ENCODE results near the gene NMT1.

NMT1 gene

GRCh38 chr17:45018848-45019711 is 42.0 kb upstream of the NMT1 start:
- H3K4me3 ChIP-seq (ENCODE audit: low read depth, low read length): peak overlapping the region; percentile 22
- TF ChIP-seq, protein P1, sequence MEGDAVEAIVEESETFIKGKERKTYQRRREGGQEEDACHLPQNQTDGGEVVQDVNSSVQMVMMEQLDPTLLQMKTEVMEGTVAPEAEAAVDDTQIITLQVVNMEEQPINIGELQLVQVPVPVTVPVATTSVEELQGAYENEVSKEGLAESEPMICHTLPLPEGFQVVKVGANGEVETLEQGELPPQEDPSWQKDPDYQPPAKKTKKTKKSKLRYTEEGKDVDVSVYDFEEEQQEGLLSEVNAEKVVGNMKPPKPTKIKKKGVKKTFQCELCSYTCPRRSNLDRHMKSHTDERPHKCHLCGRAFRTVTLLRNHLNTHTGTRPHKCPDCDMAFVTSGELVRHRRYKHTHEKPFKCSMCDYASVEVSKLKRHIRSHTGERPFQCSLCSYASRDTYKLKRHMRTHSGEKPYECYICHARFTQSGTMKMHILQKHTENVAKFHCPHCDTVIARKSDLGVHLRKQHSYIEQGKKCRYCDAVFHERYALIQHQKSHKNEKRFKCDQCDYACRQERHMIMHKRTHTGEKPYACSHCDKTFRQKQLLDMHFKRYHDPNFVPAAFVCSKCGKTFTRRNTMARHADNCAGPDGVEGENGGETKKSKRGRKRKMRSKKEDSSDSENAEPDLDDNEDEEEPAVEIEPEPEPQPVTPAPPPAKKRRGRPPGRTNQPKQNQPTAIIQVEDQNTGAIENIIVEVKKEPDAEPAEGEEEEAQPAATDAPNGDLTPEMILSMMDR (IDR thresholded peaks at IDR 0.05; ENCODE audit: borderline replicate concordance, insufficient read depth, low read depth, low read length): peak; percentile 54

GRCh38 chr17:45020354-45021138 is 40.6 kb upstream of the NMT1 start:
- TF ChIP-seq, protein P1 (IDR thresholded peaks at IDR 0.05; ENCODE audit: borderline replicate concordance, insufficient read depth, low read depth, low read length): no peak
- H3K4me3 ChIP-seq (ENCODE audit: low read depth, low read length): no peak overlapping the region

GRCh38 chr17:45021607-45022287 is 39.4 kb upstream of the NMT1 start:
- TF ChIP-seq, protein P1 (IDR thresholded peaks at IDR 0.05; ENCODE audit: borderline replicate concordance, insufficient read depth, low read depth, low read length): peak; percentile 92
- no peak overlapping the region for H3K4me3 ChIP-seq (ENCODE audit: low read depth, low read length)

DNA sequence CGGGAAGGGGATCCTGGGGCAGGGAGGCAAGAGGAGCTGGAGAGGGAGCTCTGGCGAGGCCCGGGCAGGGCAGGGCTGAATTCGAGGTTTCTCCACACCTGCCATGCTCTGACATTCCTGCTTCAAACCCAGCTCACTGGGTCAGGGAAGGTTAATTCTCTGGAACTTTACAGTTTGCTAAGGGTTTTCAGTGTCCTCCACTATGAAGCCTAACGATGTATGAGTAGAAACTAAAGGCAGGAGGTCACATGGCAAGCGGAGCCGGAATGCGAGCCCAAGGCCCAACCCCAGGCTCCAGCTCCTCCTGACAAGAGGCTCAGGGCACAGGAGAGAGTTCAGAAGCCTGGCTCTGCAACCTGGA is 38.8 kb upstream of the NMT1 start:
- no peak overlapping the region for H3K4me3 ChIP-seq (ENCODE audit: low read depth, low read length)
- TF ChIP-seq, protein P1 (IDR thresholded peaks at IDR 0.05; ENCODE audit: borderline replicate concordance, insufficient read depth, low read depth, low read length): no peak

DNA sequence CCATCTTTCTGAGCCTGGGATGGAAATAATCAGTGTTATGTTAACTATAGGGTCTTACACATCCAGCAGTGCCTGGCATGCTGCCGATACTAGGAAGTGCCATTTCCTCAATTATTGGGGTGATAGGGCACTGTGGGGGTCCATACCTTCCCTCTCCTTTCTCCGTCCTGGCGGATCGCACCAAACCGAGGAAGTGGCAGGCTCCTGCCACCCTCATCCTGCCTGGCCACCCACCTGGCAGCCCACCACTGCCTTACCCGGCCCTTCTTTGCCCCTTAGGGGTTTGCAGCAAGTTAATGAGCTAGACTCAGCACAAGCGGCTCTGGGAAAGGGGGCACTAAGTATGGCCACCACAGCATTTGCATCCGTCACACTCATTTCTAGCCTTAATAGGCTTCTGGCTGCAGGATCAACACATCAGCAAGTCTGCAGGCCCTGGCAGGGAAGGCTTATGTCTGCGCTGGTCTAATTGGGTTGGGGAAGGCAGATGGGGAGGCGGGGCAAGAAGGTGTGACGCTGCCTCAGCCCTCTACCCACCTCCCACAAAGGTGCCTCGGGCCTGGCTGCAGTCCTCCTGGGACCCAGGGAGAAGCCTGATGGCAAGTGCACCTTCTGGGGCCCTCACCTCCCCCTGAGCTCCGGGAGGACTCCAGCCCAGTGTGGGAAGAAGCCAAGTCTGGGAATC is 38.3 kb upstream of the NMT1 start:
- no peak overlapping the region for H3K4me3 ChIP-seq (ENCODE audit: low read depth, low read length)
- TF ChIP-seq, protein P1 (IDR thresholded peaks at IDR 0.05; ENCODE audit: borderline replicate concordance, insufficient read depth, low read depth, low read length): no peak

- TF ChIP-seq, protein P1 (IDR thresholded peaks at IDR 0.05; ENCODE audit: borderline replicate concordance, insufficient read depth, low read depth, low read length): no peak
- no peak overlapping the region for H3K4me3 ChIP-seq (ENCODE audit: low read depth, low read length)
Measured at GRCh38 chr17:45029096-45029495, 32.0 kb upstream of the NMT1 start.
